ENCODE results near the gene NDRG3.
"Not testable (repeated sequence)": the region's sequence is repeated elsewhere in the genome, so short reads cannot be mapped to it uniquely, and the experiment has no call there.

NDRG3 gene

DNA sequence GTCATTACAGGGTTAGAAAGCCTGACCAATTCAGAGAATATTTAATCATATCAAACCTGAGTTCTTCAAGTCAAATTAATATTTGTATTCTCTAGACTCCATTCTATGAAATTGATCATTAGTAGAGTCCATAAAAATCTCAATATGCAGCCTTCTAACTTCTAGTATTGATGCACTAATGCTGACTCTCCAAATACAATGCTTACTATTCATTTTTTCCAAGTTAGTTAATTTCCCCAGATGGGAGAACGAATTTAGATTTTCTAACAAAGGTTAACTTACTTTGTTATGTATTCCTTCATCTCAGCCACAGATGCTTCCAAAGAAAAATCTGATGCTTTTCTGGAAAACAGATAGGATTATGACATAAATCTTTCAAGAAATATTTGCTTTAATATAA lies 12.4 kb upstream of the NDRG3 start:
- DNase-seq = no peak

DNA sequence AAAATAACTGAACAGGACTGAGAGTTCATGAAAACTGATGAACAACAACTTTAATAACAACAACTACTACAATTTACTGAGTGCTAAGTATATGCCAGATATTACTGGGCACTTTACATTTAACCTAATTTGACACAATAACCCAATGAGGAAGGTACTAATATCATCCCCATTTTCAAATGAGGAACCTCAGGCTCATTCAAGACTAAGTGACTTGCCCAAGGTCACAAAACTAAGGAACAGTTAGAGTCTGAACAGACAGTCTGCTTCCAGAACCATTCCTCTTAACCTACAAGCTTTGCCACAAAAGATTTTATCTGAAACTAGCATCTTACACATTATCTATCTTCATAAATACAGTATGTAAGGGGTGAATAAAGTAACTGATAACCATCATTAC lies 10.6 kb upstream of the NDRG3 start:
- no peak for DNase-seq

DNA sequence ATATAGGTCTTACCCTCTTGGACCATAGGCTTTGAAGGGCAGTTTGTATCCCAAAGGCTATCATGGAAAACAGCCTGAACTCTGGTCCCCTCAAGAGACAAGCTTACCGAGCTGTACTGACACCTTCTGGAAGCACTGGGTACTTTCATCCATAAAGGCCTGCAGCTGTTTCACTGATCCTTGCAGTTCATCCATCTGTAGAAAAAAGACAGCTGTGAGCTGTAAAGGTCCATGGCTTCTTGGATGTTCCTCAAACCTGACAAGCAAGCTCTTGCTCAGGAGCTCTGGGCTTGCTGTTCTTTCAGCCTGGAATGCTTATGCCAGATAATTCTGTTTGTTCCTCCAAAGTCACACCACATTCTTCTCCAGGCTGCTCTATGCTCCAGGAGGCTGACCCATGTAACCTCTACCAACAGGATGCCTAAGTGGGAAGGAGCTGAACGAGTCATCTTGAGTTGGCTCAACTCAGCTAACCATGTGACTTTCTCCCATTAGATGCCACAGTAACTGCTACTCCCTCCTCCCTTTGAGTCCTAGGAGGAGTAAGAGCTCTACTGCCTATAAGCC lies 8.8 kb upstream of the NDRG3 start:
- no peak for DNase-seq

DNA sequence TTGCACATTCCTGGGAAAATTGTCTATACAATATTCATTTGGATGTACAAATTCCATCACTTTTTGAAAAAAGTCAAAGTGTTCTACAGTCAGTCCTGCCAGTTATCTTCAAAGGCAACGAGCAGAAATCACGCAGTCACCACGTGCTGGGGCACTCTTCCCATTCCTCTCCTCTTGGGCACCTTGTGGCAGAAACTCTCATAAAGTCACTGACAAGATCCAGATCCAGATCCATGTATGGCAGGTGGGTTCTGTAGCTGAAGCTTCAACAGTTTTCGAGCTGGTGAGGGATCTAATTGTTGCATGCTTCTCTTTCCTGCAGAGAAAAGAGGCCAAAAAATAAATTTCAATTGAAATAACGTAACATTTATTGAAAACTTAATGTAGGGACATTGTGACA lies 6.7 kb upstream of the NDRG3 start:
- no peak for DNase-seq

DNA sequence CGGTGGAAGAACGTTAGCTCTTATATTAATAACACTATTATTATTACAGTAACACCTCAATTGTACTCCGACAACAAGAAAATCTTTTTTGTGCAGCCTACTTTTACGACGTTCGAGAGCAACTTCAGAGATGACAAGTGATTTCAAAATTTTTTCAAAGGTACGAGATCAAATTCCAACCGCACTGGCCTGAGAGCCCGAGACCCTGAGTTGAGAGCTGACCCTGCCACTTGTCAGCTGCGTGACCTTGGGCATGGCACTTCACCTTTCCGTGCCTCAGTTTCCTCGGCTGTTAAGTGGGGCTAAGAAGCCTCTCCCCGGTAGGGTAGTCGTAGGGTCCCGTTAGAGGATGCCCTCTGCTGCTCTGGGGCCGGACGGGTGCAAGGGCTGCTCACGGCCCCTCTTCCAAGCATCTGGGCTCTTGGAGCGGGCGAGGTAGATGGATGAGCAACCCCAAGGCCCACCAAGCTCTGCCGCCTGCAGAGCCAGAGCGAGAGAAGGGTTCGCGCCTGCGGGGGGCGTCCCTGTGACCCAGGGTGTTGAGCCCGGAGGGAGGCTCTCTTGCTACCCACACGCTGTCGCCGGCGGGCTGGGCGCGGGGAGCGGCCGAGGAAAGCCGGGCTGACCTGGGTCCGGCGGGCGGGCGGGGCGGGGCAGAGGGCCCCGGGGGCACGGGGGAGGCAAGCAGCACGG lies 510 bp downstream of the NDRG3 start:
- peak in 1 of 2 experiments; percentile 12 for DNase-seq

DNA sequence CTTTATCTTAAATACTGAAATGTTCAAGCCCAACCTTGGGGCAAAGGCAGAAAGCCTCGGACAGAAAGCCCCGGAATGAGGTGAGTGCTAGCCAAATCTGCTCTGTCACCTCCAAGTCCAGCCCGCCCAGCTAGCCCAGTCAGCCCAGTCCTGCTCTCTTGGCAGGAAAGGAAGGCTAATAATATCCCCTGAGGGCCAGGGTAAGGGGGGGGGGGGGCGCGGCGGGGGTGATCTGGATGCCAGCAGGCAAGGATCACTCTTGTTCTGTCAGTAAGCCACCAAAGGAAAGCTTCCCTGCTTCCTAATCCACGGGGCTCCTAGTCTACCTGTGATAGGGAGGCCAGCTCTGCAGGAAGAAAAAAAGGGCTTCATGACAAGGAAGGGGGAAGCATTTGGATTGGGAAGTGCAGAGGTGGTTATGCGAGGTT lies 1.1 kb downstream of the NDRG3 start:
- DNase-seq = no peak

DNA sequence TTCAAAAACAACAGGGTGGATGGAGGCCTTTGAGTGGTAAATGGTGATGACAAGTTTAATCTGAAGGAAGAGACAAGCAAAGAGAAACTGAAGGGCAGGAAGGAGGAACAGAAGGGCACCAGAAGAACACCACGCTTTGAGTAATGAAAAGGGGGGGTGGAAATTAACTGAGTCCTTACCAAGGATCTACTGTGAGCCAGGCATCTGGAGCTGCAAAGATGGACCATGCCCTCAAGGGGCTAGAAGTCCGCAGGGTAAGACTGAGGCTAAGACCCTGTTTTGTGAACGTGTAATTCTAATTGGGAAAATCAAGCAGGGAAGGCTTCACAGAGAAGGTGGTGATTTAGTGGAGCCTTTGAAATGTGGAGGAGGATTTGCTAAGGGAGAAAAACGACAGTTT lies 1.6 kb downstream of the NDRG3 start:
- DNase-seq = no peak

DNA sequence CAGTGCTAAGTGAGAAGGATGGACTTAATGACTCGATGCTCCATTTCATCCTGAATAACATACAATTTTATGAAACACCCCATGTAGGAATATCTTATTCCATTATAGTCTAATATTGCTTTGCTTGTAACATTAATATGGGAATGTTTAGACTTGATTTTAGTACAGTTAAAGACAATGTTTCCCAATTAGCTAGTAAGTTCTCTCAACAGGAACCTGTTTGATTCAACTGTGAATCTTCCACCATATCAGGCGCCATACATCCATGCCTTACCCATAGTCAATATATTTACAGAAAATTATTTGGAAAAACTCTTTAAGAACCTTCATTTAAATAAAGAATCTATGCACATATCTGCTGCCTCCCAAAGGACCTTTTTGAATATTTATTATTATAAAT lies 3.3 kb downstream of the NDRG3 start:
- DNase-seq = no peak

DNA sequence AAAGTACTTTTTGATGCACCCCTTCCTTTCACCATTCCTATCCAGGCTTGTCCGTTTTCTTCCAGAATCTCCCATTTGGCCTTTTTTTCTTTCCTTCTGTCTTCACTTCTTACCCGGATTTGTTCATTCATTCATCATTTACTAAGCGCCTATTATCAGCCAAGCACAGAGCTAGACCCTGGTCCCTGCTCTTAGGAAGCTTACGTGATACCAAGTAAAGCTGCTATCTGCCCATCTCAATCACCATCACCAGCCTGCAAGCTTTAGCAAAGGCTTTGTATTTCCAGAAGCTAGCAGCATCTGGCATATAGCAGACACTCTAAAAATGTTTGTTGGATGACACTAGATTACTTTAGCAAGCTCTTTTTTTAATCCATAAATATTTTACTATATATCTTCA lies 4.8 kb downstream of the NDRG3 start:
- no peak for DNase-seq

DNA sequence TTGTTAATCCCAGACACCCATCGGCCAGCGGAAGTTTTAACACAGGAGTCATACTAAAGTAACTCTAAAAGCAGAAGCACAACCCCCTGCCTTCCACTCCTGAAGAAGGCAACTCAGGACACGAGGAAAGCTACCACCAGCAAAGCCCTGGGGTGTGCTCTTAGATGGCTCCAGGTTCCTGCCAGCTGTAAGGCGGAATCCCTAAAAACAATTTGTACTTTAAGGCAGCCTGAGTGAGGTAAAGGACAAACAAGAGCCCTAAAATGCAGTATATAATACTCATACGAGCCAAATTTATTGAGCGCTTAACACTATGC lies 8.7 kb downstream of the NDRG3 start:
- DNase-seq = no peak

DNA sequence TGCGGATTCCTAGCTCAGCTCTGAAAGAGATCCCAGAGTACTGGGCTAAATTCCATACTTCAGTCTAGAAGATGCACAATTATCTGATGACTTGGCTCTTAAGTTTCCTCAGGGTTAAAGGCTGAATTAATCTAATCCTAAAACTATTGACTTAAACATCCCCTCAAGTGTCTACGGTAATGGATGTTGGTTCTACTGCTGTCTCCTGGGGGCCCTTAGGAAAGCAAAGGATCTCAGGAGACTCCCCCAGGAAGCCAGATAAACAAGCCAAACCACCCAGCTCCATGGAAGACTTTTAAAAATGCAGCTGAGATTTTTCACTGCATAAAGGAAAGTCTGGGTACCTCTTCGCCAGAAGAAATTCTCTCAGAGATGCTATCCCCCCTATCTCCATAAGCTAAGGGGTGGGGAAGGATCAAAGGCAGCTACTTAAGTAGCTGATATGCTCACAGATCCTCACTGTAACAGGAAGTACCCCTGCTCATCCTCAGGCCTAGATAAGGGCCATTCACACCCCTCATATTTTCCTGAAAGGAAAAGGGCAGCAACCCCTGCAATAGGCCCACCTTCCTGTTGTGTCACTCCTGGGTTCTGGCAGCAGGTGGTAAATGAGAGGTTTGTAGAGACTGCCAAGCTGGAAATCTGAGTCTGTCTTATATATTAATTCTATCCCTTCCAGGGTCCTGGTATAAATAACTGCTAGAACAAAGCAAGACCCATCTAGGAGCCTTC lies 9.3 kb downstream of the NDRG3 start:
- no peak for DNase-seq

DNA sequence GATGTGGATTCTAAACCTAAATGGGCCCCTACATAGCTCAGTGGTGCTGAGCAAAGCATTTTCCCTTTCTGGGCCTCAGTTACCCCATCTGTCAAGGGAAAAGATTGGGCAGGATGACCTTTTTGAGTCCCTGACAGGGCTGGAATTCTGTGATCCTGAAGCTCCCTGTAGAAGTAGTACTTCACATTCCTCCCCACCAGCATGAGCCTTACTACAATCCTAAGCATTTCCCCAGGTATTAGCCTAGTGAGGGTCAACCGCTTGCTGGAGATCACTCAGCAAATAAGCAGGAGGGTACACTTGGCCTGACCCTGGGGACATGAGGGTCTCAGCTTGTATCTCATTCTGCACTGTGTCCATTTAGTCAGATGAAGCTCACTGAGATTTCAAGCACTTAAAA lies 13.4 kb downstream of the NDRG3 start:
- no peak for DNase-seq

DNA sequence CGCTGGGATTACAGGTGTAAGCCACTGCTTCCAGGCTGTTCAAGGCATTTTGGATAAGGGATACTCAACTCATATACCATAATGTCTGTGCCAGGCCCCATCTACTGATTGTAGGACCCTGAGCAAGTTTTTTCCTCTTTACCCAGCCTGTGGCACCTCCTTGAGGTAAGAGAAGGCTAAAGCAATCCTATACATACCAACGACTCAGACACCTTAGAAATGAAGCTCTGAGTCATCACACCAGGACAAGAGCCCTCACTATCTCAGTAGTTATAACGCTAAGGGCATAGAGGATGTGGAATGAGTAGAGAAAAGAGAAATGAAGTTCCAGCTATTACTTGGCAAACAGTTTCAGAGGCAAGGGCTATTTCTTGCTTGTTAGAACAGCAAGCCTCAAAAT lies 16.9 kb downstream of the NDRG3 start:
- DNase-seq = no peak

DNA sequence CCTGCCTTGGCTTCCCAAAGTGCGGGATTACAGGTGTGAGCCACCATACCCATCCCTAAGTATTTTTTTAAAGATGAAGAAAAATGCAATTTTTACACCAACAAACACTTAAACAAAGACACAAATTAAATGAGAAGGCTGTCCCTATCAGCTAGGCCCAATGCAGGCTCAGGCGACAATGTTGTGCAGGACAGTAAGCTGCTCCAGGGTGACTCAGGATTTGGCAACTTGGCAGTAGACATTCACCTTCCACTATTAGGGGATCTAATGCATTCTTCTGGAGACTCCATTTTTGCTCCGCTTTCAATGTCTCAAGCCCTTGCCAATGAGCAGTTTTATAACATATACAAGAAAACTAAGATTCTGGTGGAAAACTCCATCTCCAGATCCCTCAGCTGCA lies 19.7 kb downstream of the NDRG3 start:
- DNase-seq = no peak

DNA sequence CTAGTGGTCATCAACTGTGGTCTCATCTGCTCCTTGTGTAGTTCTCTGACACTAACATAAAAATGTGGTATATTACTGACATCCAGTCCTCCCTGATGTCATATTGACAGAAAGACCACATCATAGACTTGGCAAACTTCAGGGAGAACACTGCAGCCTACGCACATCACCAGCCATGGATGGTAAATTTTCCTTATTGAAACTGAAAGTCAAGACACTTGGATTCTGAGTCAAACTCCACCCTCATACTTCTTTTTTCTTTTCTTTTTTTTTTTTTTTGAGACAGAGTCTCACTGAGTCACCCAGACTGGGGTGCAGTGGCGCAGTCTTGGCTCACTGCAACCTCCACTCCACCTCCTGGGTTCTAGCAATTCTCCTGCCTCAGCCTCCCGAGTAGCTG lies 25.4 kb downstream of the NDRG3 start:
- DNase-seq = no peak

DNA sequence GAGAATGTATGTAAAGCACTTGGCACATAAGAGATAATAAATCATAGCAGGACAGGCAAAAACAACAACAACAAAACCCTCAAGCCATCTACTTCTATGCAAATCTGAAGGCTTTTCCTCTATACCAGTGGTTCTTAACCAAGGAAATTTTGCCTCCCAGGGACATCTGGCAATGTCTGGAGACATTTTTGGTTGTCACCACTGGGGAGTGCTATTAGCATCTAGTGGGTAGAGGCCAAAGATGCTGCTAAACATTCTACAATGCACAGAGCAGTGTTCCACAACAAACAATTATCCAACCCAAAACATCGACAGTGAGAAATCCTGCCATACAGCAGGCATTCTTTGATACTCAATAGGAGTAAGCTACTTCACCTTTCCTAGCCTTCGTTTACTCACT lies 28.2 kb downstream of the NDRG3 start:
- DNase-seq = no peak

DNA sequence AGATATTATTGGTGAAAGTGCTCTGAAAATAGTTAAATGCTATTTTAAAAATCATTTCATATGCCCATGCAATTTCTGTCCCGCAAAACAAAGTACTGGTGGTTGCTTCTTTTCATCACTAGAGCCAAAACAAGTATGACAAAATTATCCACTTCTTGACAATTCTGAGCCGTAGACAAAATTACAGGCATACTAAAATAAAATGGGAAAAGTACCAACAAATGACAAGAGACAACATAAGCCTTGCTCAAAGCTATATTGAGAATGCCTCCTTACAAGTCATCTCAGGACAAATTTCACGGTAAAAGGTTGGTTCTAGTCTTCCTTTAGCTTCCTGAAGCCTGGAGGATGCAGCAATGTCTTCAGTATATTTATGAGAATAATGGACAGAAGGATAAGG lies 28.9 kb downstream of the NDRG3 start:
- no peak for DNase-seq

DNA sequence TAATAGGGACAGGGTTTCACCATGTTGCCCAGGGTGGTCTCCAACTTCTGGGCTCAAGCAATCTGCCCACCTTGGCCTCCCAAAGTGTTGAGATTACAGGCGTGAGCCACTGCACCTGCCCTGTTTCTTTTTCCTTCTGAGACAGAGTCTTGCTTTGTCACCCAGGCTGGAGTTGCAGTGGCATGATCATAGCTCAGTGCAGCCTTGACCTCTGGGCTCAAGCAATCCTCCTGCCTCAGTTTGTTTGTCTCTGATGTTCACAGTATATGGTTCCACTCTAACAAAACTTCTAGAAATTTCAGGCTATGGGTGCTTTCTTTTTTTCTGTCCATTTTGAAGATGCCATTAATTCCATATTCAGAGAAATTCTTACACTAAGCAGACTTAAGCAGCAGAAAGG lies 33.1 kb downstream of the NDRG3 start:
- DNase-seq = no peak

DNA sequence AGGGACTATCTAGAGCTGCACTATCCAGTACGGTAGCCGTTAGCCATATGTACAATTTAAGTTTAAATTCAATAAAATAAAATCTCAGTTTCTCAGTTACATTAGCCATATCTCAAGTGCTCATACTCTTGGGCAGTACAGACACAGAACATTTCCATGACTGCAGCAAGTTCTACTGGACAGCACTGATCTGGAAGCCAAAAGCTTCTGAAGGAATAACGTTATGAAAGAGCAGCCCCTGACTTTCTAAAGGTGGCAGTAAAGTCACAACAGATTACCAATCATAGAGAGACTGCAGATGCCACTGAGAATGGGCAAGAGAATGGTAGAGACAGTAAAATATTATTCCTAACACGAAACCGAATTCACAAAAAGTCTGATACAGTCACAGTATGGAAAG lies 36.8 kb downstream of the NDRG3 start:
- no peak for DNase-seq

DNA sequence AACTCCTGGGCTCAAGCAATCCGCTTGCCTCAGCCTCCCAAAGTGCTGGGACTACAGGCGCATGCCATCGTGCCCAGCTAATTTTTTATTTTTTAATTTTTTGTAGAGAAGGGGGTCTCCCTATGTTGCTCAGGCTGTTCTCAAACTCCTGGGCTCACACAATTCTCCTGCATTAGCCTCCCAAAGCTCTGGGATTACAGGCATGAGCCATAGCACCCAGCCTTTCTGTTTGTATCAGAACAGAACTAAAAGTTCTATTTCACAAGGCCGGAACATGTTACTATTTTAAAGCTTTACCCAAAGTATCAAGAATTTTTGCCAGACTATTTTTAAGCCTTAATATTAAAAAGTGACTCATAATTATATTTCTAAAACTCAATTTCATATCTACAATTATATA lies 42.4 kb downstream of the NDRG3 start:
- DNase-seq = no peak

DNA sequence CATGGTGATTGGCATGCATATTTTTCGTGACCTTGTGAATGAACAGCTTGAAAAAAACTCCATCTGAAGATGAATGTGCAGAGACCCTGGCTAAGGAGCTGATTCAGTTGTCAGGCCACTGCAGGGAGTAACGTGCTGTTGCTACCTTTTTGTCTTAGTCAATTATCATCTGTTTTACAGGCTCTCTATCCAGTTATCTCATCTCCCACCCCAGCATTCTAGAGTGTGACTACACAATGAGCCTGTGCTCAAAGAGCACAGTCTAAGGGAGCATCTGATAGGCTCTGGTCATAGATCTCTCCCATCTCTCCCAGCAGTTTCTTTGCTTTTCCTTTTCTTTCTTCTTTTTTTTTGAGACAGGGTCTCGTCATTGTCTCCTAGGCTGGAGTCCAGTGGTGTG lies 45.5 kb downstream of the NDRG3 start:
- no peak for DNase-seq

DNA sequence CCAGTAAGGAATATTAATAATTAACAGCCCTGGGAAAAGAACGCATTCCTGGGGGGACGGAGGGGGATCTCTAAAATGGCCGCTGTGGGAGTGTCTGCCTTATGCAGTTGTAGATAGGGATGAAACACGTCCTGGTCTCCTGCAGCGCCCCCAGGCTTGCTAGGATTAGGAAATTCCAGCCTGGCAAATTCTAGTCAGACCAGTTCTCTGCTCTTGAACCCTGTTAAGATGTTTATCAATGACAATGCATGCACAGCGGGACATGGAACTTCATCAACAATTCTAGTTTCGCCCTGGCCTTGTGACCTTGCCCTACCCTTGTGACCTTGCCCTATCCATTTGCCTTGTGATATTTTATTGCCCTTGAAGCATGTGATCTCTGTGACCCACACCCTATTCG lies 50.4 kb downstream of the NDRG3 start:
- not testable (repeated sequence) for DNase-seq

DNA sequence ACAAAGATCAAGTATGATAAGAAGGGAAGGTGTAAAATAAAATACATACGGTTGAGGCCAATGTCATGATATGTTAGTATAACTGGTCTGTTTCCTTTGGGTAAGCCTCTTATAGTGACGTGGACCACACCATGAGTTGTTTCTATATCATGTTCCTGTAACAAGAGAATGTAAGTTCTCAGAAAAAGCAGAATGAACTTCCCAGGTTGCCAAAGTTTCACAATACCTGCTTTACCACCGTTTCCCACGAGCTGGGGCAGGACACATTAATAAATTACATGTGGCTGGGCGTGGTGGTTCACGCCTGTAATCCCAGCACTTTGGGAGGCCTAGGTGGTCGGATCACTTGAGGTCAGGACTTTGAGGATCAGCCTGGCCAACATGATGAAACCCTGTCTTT lies 57.3 kb downstream of the NDRG3 start:
- no peak for DNase-seq

DNA sequence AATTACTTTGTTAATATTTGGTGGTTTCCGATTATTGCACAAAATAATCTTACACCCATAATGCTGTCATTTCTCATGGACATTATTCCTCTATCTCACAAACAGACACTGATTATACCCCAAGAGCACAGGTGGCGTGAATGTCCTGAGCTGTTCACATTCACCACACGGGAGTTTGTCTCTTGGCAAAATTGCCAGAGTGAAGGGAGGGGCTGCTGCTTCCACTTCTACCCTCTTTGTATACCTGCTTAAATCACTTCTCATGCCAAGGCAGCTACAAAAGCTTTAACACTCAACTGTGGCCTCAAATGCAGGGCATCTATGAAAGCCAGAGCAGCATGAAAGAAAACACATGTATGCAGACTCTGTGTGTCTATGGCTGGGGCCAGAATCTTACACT lies 58.0 kb downstream of the NDRG3 start:
- no peak for DNase-seq

DNA sequence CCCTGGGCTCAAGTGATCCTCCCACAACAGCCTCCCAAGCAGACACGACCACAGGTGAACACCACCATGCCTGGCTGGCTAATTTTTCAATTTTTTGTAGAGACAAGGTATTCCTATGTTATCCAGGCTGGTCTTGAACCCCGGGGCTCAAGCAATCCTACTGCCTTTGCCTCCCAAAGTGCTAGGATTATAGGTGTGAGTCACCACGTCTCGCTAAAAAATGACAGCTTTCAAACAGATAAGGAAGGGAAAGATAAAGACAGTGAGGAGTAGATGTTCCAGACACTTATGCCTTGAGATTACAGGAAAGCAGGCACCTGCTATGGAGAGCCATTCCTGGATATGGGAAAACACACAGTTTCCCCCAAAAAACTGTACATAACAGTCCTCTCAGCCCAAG lies 58.9 kb downstream of the NDRG3 start:
- no peak for DNase-seq
